Astrocyte (in vitro differentiated cells and primary cell): ENCODE results near the gene KIAA1210.

Experiments used
- CTCF ChIP-seq: IDR thresholded peaks from 2 replicates; pipeline ENCODE4 v1.5.1; 2011; ENCODE audit warnings: low read depth, mild to moderate bottlenecking, inconsistent platforms, low read length, moderate library complexity; ENCODE audit not compliant: insufficient read depth
- EZH2 ChIP-seq: IDR thresholded peaks from 2 replicates; pipeline ENCODE4 v1.6.1; 2012; ENCODE audit warnings: mild to moderate bottlenecking, low read length, inconsistent platforms; ENCODE audit not compliant: insufficient read depth

- TF ChIP-seq EZH2 (no peak), CTCF (no peak)
Measured at GRCh38 chrX:119105826-119106225, 21.8 kb downstream of the KIAA1210 start.
